ENCODE data around the gene LGMN. TPM values are rescaled to one million over a fixed set of nuclear protein-coding genes. Genes with fewer than 3 reads are reported as not detected.

LGMN gene
- polyA plus RNA-seq, 3 donors = 1.7 to 3.3 (median 2.9) TPM

DNA sequence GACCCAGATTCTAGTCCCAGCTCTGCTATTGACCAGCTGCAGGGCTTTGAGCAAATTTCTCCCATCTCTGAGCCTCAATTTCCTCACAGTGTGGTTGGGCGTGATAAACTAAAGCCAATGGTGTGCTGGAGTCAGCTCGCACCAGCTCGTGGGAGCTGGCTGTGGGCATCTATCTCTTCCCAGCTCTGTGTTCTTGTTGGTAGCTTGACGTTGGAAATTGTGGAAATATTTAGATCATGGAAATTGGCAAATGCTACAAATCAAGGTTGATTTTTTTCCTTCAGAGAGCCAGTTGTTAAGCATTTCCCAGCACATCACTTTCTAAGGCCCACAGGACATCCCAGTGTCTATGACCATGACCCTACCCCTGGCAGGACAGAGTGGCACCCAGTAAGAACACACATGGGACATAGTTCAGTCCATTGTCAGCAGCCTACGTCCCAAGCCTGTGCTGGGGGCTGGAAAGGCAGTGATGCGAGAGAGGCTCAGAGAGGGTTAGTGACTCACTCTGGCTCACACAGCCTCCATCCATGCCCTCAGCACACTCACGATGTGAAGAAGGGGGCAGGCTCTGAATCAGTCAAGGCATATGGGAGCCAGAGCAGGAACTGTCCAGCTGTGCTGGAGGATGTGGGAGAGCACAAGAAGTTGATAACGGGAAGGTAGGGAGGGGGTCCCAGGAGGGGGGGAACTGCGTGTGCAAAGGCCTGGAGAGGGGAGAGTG, 77.6 kb downstream of the LGMN start:
- H3K4me1 Mint-ChIP-seq = peaks cover 82% of the 10 kb centered on the region

DNA sequence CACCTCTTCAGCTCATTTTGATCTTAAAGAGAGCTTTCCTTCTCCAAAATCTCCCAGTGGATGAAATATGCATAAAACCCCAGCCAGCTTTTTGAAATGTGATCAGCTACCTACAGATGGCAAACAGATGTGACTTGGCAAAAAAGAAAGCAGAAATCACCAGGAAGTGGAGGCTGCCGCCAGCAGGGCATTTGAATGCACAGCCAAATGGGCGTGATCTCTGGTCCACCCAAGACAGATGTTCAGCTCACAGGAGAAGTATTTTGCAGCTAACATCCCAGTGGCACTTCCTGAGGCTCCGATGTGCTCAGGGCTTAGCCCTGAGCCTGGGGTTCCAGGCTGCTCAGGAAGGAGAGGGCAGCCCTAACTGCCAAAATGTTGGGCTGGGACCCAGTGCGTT, 78.3 kb downstream of the LGMN start:
- Histone ChIP-seq H3K36me3 (replicated peaks in 1 of 2; ENCODE audit: control insufficient read depth in 1 of 2, insufficient read depth in 2 of 2, low read length in 2 of 2) (peaks cover 73 to 90% of the 10 kb centered on the region in 2 donors), H3K27me3 (ENCODE audit: control insufficient read depth in 2 of 2, insufficient read depth in 2 of 2, low read length in 2 of 2) (no peaks in the 10 kb centered on the region), H3K79me2 (ENCODE audit: insufficient read depth, low read length) (peaks cover 98% of the 10 kb centered on the region), H3K4me2 (replicated peaks; ENCODE audit: extremely low read depth, low read length, poor library complexity, severe bottlenecking) (no peak overlapping the region), H3K27ac (ENCODE audit: low read depth in 1 of 2, low read length in 2 of 2) (peak overlapping the region; percentile 19 to 65), H3K9ac (ENCODE audit: insufficient read depth, low read length, poor library complexity, severe bottlenecking) (no peak overlapping the region), H3K4me3 (replicated peaks in 1 of 3; ENCODE audit: low read depth in 2 of 3, low read length in 3 of 3) (no peak overlapping the region), H3K4me1 (ENCODE audit: control insufficient read depth in 1 of 2, insufficient read depth in 2 of 2, low read length in 2 of 2) (peaks cover 62 to 76% of the 10 kb centered on the region in 2 donors), H3K9me3 (replicated peaks in 1 of 2; ENCODE audit: control insufficient read depth in 1 of 2, insufficient read depth in 1 of 2, low read length in 2 of 2) (no peaks in the 10 kb centered on the region), H2AFZ (ENCODE audit: insufficient read depth, low read depth, low read length, poor library complexity, severe bottlenecking) (no peak overlapping the region), H4K20me1 (ENCODE audit: insufficient read depth, low read length) (peaks cover 97% of the 10 kb centered on the region)
- intact Hi-C loops (cut with micrococcal nuclease) = no loop called here
- 6% methylated on average over 4 of the region's 4 CpGs for WGBS (ENCODE audit: insufficient coverage)
- TF ChIP-seq, protein P1, sequence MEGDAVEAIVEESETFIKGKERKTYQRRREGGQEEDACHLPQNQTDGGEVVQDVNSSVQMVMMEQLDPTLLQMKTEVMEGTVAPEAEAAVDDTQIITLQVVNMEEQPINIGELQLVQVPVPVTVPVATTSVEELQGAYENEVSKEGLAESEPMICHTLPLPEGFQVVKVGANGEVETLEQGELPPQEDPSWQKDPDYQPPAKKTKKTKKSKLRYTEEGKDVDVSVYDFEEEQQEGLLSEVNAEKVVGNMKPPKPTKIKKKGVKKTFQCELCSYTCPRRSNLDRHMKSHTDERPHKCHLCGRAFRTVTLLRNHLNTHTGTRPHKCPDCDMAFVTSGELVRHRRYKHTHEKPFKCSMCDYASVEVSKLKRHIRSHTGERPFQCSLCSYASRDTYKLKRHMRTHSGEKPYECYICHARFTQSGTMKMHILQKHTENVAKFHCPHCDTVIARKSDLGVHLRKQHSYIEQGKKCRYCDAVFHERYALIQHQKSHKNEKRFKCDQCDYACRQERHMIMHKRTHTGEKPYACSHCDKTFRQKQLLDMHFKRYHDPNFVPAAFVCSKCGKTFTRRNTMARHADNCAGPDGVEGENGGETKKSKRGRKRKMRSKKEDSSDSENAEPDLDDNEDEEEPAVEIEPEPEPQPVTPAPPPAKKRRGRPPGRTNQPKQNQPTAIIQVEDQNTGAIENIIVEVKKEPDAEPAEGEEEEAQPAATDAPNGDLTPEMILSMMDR (IDR thresholded peaks at IDR 0.05) = peak; percentile 23
- H3K27ac Mint-ChIP-seq = peak overlapping the region; percentile 70 to 92 (median 84)
- no peaks in the 10 kb centered on the region for H3K27me3 Mint-ChIP-seq (ENCODE audit: low read depth in 3 of 3)
- H3K9me3 Mint-ChIP-seq = peaks cover 0 to 2% (median 0%) of the 10 kb centered on the region in 7 donors
- peak in 2 of 3 donors; percentile 47 to 56 for DNase-seq
- H3K36me3 Mint-ChIP-seq = peaks cover 88 to 95% of the 10 kb centered on the region in 2 donors
- no peak overlapping the region for H3K4me3 Mint-ChIP-seq
- peaks cover 80% of the 10 kb centered on the region for H3K4me1 Mint-ChIP-seq

More for the DNA sequence above, 77.6 kb downstream of the LGMN start:
- Histone ChIP-seq H3K9me3 (replicated peaks in 1 of 2; ENCODE audit: control insufficient read depth in 1 of 2, insufficient read depth in 1 of 2, low read length in 2 of 2) (no peaks in the 10 kb centered on the region), H3K4me2 (replicated peaks; ENCODE audit: extremely low read depth, low read length, poor library complexity, severe bottlenecking) (no peak overlapping the region), H4K20me1 (ENCODE audit: insufficient read depth, low read length) (peaks cover 100% of the 10 kb centered on the region), H3K79me2 (ENCODE audit: insufficient read depth, low read length) (peaks cover 99% of the 10 kb centered on the region), H2AFZ (ENCODE audit: insufficient read depth, low read depth, low read length, poor library complexity, severe bottlenecking) (no peak overlapping the region), H3K36me3 (replicated peaks in 1 of 2; ENCODE audit: control insufficient read depth in 1 of 2, insufficient read depth in 2 of 2, low read length in 2 of 2) (peaks cover 72 to 97% of the 10 kb centered on the region in 2 donors), H3K9ac (ENCODE audit: insufficient read depth, low read length, poor library complexity, severe bottlenecking) (no peak overlapping the region), H3K4me1 (ENCODE audit: control insufficient read depth in 1 of 2, insufficient read depth in 2 of 2, low read length in 2 of 2) (peaks cover 63 to 76% of the 10 kb centered on the region in 2 donors), H3K27me3 (ENCODE audit: control insufficient read depth in 2 of 2, insufficient read depth in 2 of 2, low read length in 2 of 2) (no peaks in the 10 kb centered on the region), H3K4me3 (replicated peaks in 1 of 3; ENCODE audit: low read depth in 2 of 3, low read length in 3 of 3) (no peak overlapping the region), H3K27ac (ENCODE audit: low read depth in 1 of 2, low read length in 2 of 2) (peak overlapping the region; percentile 19 to 65)
- Mint-ChIP-seq H3K36me3 (peaks cover 85 to 95% of the 10 kb centered on the region in 2 donors), H3K27me3 (ENCODE audit: low read depth in 3 of 3) (no peaks in the 10 kb centered on the region), H3K9me3 (peaks cover 0 to 2% (median 0%) of the 10 kb centered on the region in 7 donors), H3K27ac (peak overlapping the region; percentile 70 to 92 (median 84)), H3K4me3 (no peak overlapping the region)
- WGBS (ENCODE audit: insufficient coverage) = 68% methylated on average over 6 of the region's 9 CpGs
- TF ChIP-seq, protein P1 (IDR thresholded peaks at IDR 0.05) = no peak
- peak in 1 of 3 donors; percentile 34 for DNase-seq
- intact Hi-C loops (cut with micrococcal nuclease) = no loop called here
